ENCODE measurements around the gene DPP8.

DPP8 gene

DNA sequence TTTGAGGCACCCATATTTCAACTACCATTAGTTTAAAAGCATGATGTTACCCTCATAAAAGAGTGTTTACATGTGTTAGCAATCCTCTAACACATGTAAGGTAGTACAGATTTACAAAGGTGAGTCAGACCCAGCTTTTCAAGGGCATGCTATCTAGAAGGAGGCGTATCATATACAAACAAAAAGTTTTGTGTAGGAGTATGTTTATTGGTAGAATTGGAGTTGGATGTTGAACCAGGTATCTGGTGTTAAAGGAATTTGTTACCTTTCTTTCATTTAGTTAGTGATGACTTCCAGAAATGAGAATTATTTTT lies 15.2 kb upstream of the DPP8 start (continued):
- TF ChIP-seq, protein P1, sequence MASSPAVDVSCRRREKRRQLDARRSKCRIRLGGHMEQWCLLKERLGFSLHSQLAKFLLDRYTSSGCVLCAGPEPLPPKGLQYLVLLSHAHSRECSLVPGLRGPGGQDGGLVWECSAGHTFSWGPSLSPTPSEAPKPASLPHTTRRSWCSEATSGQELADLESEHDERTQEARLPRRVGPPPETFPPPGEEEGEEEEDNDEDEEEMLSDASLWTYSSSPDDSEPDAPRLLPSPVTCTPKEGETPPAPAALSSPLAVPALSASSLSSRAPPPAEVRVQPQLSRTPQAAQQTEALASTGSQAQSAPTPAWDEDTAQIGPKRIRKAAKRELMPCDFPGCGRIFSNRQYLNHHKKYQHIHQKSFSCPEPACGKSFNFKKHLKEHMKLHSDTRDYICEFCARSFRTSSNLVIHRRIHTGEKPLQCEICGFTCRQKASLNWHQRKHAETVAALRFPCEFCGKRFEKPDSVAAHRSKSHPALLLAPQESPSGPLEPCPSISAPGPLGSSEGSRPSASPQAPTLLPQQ (tag by site-specific recombination; IDR thresholded peaks at IDR 0.05): peak; percentile 52; the same call in 1 of the 2 replicates
- TF ChIP-seq ZNF184 (tag by site-specific recombination; IDR thresholded peaks at IDR 0.05) (0 out of 2 replicates have a peak, but pooled peaks have one; percentile 13), ZNF560 (tag by site-specific recombination; IDR thresholded peaks at IDR 0.05; ENCODE audit: borderline replicate concordance) (no peak), ZNF248 (tag by site-specific recombination; IDR thresholded peaks at IDR 0.05) (no peak), PRDM6 (tag by site-specific recombination; IDR thresholded peaks at IDR 0.05) (peak; percentile 88), ZNF596 (tag by site-specific recombination; IDR thresholded peaks at IDR 0.05) (no peak), MZF1 (tag by site-specific recombination; IDR thresholded peaks at IDR 0.05; ENCODE audit: borderline replicate concordance) (no peak), ZNF837 (tag by site-specific recombination; IDR thresholded peaks at IDR 0.05) (no peak), ZNF112 (tag by site-specific recombination; IDR thresholded peaks at IDR 0.05) (no peak), ATF2 (tag by site-specific recombination; IDR thresholded peaks at IDR 0.05; ENCODE audit: low read depth) (no peak), ZSCAN30 (tag by site-specific recombination; IDR thresholded peaks at IDR 0.05) (peak; percentile 43; the same call in 1 of the 2 replicates), SP7 (tag by site-specific recombination; IDR thresholded peaks at IDR 0.05) (no peak), ZNF555 (tag by site-specific recombination; conservative IDR thresholded peaks at IDR 0.05) (no peak), ZNF157 (tag by site-specific recombination; IDR thresholded peaks at IDR 0.05) (no peak), ZNF138 (tag by site-specific recombination; IDR thresholded peaks at IDR 0.05; ENCODE audit: borderline replicate concordance) (no peak), KLF10 (tag by site-specific recombination; IDR thresholded peaks at IDR 0.05) (peak; percentile 70), ZBTB44 (tag by site-specific recombination; IDR thresholded peaks at IDR 0.05) (no peak), ZNF24 (tag by site-specific recombination; IDR thresholded peaks at IDR 0.05) (0 out of 2 replicates have a peak, but pooled peaks have one; percentile 17), HOXC10 (CRISPR knock-in tag; IDR thresholded peaks at IDR 0.05) (no peak), ZNF624 (tag by site-specific recombination; IDR thresholded peaks at IDR 0.05) (no peak), ZNF214 (tag by site-specific recombination; IDR thresholded peaks at IDR 0.05; ENCODE audit: borderline replicate concordance) (no peak; the same call in 1 of the 2 replicates)
- TF ChIP-seq, protein P2, sequence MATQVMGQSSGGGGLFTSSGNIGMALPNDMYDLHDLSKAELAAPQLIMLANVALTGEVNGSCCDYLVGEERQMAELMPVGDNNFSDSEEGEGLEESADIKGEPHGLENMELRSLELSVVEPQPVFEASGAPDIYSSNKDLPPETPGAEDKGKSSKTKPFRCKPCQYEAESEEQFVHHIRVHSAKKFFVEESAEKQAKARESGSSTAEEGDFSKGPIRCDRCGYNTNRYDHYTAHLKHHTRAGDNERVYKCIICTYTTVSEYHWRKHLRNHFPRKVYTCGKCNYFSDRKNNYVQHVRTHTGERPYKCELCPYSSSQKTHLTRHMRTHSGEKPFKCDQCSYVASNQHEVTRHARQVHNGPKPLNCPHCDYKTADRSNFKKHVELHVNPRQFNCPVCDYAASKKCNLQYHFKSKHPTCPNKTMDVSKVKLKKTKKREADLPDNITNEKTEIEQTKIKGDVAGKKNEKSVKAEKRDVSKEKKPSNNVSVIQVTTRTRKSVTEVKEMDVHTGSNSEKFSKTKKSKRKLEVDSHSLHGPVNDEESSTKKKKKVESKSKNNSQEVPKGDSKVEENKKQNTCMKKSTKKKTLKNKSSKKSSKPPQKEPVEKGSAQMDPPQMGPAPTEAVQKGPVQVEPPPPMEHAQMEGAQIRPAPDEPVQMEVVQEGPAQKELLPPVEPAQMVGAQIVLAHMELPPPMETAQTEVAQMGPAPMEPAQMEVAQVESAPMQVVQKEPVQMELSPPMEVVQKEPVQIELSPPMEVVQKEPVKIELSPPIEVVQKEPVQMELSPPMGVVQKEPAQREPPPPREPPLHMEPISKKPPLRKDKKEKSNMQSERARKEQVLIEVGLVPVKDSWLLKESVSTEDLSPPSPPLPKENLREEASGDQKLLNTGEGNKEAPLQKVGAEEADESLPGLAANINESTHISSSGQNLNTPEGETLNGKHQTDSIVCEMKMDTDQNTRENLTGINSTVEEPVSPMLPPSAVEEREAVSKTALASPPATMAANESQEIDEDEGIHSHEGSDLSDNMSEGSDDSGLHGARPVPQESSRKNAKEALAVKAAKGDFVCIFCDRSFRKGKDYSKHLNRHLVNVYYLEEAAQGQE (tag by site-specific recombination; IDR thresholded peaks at IDR 0.05): no peak
- TF ChIP-seq, protein P3, sequence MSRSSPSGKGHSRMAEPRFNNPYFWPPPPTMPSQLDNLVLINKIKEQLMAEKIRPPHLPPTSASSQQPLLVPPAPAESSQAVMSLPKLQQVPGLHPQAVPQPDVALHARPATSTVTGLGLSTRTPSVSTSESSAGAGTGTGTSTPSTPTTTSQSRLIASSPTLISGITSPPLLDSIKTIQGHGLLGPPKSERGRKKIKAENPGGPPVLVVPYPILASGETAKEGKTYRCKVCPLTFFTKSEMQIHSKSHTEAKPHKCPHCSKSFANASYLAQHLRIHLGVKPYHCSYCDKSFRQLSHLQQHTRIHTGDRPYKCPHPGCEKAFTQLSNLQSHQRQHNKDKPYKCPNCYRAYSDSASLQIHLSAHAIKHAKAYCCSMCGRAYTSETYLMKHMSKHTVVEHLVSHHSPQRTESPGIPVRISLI (tag by site-specific recombination; IDR thresholded peaks at IDR 0.05): no peak
- TF ChIP-seq, protein P4, sequence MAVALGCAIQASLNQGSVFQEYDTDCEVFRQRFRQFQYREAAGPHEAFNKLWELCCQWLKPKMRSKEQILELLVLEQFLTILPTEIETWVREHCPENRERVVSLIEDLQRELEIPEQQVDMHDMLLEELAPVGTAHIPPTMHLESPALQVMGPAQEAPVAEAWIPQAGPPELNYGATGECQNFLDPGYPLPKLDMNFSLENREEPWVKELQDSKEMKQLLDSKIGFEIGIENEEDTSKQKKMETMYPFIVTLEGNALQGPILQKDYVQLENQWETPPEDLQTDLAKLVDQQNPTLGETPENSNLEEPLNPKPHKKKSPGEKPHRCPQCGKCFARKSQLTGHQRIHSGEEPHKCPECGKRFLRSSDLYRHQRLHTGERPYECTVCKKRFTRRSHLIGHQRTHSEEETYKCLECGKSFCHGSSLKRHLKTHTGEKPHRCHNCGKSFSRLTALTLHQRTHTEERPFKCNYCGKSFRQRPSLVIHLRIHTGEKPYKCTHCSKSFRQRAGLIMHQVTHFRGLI (tag by site-specific recombination; IDR thresholded peaks at IDR 0.05): peak; percentile 43; the same call in 1 of the 2 replicates
- TF ChIP-seq, protein P5, sequence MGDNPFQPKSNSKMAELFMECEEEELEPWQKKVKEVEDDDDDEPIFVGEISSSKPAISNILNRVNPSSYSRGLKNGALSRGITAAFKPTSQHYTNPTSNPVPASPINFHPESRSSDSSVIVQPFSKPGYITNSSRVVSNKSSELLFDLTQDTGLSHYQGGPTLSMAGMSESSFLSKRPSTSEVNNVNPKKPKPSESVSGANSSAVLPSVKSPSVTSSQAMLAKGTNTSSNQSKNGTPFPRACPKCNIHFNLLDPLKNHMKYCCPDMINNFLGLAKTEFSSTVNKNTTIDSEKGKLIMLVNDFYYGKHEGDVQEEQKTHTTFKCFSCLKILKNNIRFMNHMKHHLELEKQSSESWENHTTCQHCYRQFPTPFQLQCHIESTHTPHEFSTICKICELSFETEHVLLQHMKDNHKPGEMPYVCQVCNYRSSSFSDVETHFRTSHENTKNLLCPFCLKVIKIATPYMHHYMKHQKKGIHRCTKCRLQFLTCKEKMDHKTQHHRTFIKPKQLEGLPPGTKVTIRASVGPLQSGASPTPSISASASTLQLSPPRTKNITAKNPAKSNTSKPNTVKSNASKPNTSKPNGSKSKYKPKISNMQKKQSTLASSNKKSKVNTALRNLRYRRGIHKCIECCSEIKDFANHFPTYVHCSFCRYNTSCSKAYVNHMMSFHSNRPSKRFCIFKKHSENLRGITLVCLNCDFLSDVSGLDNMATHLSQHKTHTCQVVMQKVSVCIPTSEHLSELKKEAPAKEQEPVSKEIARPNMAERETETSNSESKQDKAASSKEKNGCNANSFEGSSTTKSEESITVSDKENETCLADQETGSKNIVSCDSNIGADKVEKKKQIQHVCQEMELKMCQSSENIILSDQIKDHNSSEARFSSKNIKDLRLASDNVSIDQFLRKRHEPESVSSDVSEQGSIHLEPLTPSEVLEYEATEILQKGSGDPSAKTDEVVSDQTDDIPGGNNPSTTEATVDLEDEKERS (tag by site-specific recombination; IDR thresholded peaks at IDR 0.05): no peak
